NCI-H526 (cell line): ENCODE data around the gene KIAA1210.

Experiments
- DNase-seq, 2 experiments: peaks; one replicate each; lab custom pipeline; 2025; lab: John Stamatoyannopoulos, UW

KIAA1210 gene

DNA sequence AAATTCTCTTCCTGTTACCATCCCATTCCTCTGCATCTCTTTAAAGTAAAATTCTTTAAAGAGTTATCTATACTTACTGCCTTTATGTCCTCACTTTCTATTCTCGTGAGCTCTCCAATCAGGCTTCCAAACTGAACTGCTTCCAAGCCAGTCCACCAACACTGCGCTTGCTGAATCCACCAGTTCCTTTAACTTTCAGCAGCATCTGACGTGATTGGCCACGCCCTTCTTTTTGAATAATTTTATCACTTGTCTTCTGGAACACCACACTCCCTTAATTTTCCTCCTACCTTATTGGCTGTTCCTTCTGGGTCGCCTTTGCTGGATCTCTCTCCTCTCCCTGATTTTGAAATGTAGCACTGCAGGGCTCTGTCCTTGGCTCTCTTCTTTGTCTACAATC, at the start of gene KIAA1210:
TSS of gene KIAA1210 (minus strand) at position 163 of the 400 bp plus-strand sequence. CDS start 4,170 bp downstream, outside the sequence.
- peak in 1 of 2 experiments; percentile 46 for DNase-seq

DNA sequence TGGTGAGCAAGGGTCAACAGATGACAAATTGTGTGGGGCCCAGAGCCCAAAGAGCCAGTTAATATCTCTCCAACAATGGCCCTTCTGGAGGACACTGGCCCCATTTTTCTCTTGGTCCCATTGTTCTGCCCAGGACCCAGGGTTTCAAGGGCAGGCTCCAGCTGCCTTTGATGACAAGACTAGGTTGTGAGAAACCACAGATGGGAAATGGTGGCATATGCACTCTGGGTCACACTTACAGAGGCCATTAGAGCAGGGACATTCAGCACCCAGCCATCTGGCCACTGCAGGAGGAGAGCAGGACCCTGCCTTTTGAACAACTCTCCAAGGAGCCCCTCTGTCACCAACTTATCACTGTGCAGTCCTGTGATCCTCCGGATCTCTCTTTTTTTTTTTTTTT, 49.7 kb upstream of the KIAA1210 start:
- no peak for DNase-seq

DNA sequence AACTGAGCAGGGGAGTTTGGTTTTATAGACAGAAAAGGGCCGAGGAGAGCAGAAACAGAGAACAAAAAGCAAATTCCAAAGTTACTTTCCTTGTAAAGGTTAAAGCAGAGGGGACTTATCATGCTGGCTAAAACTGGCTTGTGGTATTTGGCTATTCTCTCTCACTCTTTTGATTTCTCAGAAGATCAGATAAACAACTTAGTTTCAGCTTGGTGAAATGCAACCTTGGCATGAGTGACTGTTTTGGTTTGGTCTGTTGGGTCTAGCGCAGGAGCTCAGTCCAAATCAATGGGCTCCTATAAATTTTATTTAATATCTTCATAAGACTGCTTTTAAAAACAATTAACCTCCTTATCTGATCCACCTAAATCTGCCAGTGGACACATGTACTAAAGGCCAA, 47.3 kb upstream of the KIAA1210 start:
- no peak for DNase-seq

DNA sequence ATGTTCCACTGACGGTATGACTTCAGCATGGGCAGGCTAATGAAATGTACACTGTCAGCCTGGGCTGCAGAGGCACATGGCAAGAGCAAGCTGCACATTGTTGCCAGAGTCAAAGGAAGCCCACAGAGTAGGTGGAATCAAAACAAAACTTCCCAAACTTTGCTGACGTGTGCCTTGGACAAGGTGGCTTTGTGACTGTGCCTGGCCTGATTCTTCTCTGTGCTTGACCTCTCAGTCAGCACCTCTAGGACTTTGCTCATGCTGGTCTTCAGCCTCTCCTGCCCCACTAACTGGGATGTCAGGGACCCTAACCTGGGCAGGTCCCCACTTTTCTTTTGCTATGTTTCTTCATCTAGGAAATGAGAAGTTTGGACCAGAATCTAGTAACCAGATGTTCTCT, 40.5 kb upstream of the KIAA1210 start:
- no peak for DNase-seq

DNA sequence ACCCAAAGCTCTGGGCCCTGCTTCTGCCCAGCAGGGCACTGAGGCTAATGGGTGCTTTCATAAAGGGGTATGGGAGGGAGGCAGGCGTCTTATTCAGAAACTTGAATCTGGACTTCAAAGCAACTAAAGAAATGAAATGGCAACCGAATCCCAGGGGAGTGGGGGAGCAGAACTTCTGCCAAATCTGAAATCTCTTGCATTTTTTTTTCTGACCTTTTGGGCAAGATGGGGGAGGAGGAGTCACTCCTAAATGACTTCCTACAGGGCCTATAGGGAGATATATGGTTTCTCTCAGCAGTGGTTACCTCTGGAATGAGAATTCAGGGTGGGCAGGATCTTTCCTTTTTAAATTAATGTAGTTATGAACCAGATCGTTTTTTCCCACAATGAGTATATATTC, 30.6 kb upstream of the KIAA1210 start:
- DNase-seq, result no peak

DNA sequence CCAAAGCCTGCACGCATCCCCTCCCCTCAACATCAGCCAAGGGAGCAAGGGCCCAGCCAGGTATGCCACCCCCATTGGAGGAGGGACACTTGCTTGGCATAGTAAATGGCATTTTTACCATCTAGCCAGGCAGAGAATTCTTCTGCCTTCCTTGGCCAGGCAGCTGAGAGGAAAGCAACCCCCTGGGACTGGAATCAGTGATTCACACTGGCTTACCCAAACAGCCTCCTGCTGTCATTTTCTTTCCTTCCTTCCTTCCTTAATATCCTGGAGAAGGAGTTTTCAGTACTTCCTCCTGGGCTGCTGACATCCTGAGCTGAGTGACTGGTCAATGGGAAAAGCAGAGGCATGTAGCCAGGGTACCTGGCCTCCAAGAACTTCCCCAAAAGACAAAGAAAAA, 28.6 kb upstream of the KIAA1210 start:
- DNase-seq, result no peak

DNA sequence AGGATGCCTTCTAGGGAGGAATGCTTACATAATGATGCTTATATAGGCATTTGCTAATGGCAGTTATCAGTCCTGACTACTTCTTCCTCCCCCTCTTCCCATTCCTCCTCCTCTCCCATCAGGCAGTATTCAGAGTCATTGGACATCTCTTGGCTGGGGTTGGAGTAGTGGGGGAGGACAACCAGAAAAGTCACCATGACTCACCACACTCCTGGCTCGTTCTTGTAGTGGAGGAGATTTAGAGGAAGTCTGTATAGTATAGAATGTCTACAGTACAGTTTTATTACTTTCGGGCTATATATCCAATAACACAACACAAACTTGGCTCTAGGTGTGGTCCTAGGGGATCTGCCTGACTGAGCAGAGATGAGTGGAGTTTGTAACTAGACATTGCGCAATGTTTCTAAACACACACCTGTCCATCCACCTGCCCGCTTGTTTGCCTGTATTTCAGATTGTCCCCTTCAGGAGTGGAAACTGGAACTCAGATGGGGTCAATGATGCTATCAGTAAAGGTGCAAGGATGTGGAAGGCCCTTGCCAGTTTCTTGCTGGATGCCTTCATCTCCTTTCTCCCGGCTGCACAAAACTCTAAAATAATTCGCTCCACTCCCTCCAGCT, 27.9 kb upstream of the KIAA1210 start:
- DNase-seq, result no peak

DNA sequence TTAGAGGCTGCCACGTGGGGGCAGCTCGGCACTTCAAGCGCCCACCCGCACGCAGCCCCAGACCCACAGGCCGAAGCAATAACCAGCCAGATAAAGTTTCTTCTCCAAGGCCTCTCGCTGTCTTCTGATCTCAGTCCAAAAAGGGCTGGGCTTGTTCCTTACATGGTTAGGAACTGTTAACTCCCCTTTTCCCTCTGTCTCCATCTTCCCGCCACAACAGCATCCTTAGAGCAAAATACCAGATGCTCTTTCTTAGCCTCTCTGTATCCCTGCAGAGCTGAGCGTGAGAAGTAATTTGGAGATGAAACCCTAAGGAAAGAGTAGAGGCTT, 23.4 kb upstream of the KIAA1210 start:
- DNase-seq, result no peak

DNA sequence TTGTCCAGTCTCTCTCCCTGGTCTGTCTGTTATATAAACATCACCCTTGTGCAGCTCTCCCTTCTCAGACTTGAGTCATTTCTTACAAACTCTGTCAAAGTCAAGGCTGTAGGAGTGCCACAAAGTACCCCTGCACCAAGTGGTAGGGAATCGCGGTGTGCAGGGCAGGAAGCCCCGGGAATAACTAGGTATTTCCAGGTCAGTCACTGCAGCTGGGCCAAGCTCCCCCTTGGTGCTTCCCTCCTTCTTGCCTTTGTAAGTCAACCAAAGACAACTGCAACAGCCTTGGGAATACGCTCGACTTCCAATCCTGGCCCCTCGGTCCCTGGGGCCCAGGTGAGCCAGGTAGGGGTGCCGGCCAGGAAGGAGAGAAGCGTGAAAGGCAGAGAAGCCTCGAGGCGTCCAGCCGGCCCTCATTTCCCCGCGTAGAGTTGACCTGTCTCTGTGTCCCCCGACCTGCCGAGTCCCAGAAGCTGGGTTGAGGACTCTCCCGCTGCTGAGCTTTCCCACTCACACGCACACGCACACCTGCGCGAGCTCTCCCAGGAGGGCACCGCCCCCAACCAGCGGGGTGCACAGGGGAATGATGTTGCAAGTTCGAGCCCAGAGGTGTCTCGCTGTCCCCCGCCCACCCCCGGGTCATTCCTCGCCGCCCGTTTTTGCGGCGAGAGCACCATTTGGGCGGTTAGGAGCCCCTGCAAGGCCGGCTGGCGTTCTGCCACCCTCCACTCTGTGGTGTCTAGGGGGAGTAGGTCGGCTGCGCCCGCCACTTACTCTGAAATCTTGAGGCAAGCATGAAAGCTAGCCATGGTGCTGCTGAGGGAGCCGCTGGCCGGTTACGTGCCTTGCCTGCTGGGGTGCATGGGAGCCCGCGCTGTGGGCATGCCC, 22.8 kb upstream of the KIAA1210 start:
- DNase-seq, result no peak

DNA sequence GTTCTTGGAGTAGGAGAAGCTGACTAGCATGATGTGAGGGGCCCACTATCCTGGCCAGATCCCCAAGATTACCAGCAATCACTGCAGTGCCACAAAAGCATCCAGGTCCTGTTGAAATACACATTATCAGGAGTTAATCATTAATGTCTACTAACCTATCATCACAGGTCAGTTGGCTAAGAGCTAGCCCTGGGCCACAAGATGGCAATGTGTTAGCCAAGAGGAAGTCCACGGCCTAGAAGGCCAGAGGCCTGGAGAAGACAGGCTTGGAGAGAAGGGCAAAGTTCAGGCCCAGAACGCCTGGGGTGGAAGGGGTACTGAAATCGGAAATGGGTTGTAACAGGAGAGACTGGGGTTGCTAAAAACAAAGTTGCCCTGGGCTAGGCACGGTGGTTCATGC, 19.9 kb upstream of the KIAA1210 start:
- DNase-seq, result no peak

DNA sequence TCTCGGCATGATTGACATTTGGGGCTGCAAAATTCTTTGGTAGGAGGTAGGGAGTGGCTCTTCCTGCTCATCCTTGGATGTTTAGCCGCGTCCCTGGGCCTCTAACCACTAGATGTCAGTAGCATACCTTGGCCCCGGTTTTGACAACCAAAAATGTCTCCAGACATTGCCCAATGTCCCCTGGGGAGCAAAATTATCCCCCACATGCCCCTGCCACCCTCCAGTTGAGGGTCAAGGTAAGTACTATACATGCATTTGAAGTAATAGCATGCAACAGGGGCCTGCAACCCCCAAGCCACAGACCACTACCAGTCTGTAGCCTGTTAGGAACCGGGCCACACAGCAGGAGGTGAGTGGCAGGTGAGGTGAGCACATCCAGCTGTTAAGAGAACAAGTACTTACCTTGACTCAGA, 17.6 kb upstream of the KIAA1210 start:
- DNase-seq, result peak in 1 of 2 experiments; percentile 10

DNA sequence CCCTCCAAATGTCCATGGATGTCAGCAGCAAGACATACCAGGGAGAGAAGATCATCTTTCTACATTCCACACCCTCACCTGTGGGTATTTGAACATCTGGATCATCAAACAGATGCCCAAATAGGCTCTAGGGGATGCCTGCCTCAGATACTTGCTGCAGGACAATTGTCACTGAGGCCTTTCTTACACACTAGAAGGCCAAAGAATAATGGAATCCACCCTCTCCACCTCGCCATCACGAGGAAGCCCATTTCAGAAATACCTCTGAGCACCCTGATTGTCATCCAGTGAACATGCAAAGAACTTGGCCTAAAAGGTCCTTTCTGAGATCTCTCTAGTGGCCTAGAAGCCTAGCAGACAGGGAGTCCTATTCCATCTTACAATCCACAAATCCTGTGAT, 6.9 kb upstream of the KIAA1210 start:
- no peak for DNase-seq

DNA sequence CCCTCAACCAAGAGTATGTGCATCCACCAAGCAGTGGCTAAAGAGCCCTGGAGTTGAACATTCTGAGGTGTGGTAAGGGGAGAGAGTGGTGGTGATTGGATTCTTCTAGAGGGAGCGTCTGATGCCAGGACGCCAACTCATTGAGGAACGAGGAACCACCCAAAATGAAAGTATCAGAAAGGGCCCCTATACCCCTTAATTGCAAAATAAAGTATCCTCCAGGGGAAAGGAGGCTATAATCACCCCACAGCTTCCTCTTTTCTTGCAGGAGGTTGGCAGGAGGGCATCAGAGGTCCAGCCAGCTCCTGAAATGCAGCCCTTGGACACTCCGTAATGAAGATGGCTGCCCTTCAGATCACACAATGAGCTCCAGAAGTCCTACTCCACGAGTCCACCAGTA, 5.3 kb upstream of the KIAA1210 start:
- DNase-seq, result no peak

DNA sequence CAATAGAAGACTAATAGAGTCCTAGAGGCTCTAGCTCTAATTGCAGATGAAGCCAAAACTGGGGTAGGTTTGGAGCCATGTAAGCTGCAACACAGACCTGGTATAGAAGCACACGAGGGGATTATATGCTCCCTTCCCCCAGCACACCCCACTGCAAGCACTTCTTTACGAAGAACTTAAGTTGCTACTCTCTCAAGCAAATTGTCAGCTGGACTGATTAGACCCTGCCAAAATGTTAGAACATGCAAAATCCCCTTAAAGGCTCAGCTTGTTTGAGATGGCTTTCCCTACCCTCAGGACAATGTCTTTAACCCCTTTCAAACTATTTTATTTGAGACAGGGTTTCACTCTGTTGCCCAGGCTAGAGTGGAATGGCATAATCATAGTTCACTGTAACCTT, 4.7 kb upstream of the KIAA1210 start:
- DNase-seq, result no peak

DNA sequence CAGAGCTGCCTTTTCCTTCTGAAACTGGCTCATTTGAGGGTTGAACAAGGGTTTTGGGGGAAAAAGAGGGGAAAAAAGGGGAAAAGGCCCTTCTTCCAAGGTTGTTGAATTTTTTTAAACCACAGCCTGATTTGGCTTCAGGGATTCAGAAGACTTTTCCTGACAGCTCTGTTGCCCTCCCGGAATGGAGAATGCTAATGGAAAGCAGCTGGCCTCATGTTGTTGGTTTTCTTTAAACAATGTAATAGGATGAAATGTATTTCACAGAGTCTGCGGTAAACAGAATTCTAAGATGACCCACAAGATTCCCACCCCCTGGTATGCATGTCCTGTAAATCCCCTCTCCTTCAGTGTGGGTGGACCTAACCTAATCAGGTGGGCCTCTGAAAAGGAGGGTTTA, 3.3 kb upstream of the KIAA1210 start:
- DNase-seq, result no peak

DNA sequence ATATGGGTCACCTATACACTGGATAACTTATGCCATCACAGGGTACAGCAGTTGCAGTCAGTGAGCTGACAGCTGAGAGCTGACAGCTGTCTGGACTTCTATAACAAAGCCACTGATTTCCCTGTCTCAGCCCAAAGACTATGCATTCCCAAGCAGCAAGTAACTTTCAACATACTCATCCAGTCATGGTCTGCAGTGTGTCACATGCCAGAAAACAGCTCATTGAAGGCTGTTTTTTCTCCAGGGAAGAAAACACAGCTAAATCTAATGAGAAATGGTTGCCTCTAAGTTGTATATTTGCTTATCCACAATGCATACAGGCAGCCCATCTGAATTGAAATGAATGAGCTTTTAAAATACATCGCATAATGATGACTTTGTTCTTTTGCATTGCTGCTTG, 6.3 kb downstream of the KIAA1210 start:
- no peak for DNase-seq

DNA sequence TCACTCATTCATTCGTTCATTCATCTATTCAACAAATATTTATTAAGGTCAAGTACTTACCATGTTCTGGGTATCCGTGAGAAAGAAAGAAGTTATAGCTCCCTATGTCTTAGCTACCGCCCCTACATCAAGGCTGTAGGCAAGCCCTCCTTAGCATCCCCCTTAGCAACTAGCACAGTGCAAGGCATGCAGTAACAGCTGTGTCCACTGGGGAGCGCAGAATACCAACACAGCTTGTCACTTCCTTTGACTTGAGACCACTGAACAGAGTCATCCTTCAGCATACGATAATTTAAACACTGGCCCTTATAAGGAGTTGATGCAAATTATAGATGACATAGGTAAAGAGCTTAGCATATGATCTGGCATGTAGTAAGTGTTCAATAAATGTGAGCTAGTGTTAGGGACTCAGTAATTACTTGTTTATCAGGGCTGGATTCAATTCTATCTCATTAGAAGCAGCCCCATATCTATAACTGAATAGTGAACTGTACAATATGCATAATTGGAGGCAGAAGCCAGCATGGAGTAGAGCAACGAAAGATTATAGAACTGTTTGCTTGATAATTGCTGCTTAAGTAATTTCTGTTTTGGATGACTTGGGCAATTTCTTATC, 8.7 kb downstream of the KIAA1210 start:
- peak; percentile 14 to 65 for DNase-seq

DNA sequence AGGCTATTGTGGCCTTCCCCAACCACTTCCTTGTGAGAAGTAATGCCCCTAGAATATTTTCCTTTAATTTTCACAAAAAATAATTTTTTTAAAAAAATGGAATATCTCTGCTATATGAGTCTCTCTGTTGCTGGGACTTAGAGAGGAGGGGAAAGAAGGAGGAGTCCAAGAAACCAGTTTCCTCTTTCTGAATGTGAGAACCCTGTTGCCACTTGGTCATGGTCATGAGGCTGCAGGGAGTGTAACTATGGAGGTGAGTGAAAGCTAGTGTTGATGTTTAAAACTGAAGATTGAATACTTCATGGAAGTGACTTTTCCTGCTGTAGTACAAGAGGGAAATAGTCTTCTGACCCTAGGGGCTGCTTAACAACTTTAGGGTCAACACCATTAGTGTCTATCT, 20.4 kb downstream of the KIAA1210 start:
- DNase-seq, result no peak

DNA sequence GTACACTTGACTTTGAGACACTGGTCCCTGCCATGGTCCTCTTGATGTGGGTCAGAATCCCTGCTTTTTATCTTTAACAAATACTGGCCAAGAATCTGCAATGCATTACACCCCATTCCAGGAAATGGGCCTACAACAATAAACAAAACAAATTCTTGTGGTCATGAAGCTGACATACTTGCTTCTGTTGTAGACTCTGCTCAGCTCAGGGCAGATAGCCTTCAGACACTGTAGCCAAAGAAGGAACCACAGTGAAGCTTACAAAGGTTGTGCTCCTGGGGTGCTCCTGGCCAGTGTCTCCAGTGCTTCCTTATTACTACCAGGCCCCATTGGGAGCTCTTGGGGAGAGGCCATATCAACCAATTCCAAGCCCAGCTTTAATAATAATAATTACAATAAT, 21.8 kb downstream of the KIAA1210 start:
- DNase-seq, result no peak

DNA sequence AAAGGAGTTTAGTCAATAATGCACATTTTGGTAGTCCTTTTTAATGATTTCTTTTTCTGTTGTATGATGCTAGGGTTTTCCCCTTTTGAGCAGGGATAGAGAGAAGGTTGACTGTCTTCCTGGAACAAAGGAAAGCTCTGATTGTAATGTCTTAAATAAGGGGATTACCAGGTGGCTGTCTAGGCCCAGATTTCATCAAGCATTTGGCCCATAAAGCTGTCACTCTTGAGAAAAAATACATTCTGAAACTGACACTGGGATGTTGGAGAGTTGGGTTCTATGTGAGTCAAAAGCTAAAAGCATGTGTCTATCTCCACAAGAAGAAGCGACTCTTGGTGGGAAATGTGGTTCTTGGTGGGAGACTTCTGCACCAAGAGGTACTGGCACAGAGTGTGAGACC, 26.4 kb downstream of the KIAA1210 start:
- DNase-seq, result no peak

DNA sequence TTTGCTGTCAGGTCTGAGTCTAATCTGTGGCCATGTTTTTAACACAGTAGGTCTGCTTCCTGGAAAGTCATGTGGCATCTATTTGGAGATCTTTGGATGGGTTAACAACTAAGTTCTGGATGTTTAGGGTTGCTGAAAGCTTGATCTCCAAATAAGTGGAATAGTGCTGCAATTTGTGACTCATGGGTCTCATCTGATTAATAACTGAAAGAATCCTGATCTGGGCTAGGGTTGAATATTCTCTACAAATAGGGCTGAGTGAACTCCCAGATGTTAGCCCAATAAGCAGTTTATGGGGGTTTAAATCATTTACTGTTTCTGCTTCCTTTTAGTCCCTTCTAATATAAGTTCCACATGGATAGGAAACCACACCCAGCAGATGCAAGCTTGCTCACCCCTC, 31.7 kb downstream of the KIAA1210 start:
- no peak for DNase-seq

DNA sequence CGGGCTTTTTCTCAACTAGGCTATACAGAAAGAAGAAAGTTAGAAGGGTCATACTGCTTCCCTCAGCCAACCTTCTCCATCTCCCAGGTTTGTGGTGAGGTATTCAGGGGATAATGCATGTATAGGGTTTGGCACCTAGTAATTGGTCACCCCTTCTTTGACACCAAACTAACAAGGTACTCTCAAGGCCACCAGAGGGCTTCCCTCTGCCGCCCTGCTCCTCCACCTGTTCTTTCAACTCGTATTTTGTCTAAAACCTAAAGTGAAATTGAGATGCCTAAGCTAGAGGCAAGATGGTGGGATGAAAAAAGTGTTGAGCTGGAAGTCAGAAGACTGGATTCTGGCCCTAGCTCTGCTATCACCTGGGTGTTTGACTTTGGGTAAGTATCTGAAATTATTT, 32.8 kb downstream of the KIAA1210 start:
- DNase-seq, result no peak

DNA sequence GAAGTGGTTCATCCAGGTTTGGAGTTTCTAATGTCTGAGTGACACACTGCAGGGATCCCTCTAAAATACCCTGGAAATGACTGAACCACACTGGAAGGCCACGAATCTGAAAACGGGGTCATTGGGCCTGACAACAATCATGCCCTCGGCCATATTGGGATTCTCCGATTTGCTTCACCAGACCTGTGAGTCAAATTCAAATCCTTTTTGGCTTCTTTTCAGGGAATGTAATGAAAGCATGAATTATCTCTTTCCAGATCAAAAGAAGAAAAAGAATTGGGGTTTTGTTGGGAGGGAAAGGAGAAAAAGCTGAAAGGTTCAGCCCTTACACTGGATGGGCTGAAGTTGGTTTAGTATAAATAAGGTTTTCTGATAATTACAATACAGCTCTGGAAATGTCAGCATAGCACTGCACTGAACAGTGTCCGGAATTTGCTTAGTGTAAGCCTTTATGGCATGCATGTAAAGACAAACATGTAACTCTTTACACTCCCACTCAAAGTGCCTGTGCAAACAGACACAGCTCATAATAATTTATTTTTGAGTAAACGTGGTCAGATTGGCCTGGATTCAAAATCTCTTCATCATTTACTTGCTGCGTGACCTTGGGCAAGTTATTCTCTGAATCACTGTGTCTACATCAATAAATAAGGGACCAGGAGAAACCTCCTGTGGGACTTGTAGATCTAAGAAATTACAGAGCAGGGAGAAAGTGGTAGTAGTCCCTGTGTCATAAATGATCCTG, 33.4 kb downstream of the KIAA1210 start:
- DNase-seq, result no peak
